Measurements from ENCODE around the gene ARHGEF11. TPM values are rescaled to one million over a fixed set of nuclear protein-coding genes. Genes with fewer than 3 reads are reported as not detected.
A peak's percentile ranks its signal among the peaks of the same experiment; 100 is the strongest.

The ARHGEF11 gene
- total and polyA plus RNA-seq, 9 of the 15 experiments (the other 6 are each of a cell fraction or from before 2014, with no cell fraction given), result 0.14 to 15.5 (median 9.0) TPM

- TF ChIP-seq NR0B1 (IDR thresholded peaks at IDR 0.05; ENCODE audit: partially characterized antibody) (no peak), PHB2 (IDR thresholded peaks at IDR 0.05; ENCODE audit: low read depth) (no peak), SMARCA5 (IDR thresholded peaks at IDR 0.05) (no peak), TRIM28 (IDR thresholded peaks at IDR 0.05) (no peak), ZNF197 (CRISPR knock-in tag; IDR thresholded peaks at IDR 0.05; ENCODE audit: low read depth) (no peak), ZNF184 (CRISPR knock-in tag; IDR thresholded peaks at IDR 0.05) (no peak), NR4A1 (CRISPR knock-in tag; IDR thresholded peaks at IDR 0.05) (no peak), NR4A1 (tag; IDR thresholded peaks at IDR 0.05) (peak; percentile 88), RFX1 (IDR thresholded peaks at IDR 0.05) (no peak), ERF (CRISPR knock-in tag; IDR thresholded peaks at IDR 0.05) (no peak), HDAC2 (IDR thresholded peaks at IDR 0.05) (0 out of 2 replicates have a peak, but pooled peaks have one; percentile 68), RAD51 (IDR thresholded peaks at IDR 0.05; ENCODE audit: borderline replicate concordance, low read depth) (no peak), DACH1 (IDR thresholded peaks at IDR 0.05; ENCODE audit: partially characterized antibody) (no peak), DDX20 (tag; IDR thresholded peaks at IDR 0.05; ENCODE audit: low read depth) (no peak)
- TF ChIP-seq, protein P1, sequence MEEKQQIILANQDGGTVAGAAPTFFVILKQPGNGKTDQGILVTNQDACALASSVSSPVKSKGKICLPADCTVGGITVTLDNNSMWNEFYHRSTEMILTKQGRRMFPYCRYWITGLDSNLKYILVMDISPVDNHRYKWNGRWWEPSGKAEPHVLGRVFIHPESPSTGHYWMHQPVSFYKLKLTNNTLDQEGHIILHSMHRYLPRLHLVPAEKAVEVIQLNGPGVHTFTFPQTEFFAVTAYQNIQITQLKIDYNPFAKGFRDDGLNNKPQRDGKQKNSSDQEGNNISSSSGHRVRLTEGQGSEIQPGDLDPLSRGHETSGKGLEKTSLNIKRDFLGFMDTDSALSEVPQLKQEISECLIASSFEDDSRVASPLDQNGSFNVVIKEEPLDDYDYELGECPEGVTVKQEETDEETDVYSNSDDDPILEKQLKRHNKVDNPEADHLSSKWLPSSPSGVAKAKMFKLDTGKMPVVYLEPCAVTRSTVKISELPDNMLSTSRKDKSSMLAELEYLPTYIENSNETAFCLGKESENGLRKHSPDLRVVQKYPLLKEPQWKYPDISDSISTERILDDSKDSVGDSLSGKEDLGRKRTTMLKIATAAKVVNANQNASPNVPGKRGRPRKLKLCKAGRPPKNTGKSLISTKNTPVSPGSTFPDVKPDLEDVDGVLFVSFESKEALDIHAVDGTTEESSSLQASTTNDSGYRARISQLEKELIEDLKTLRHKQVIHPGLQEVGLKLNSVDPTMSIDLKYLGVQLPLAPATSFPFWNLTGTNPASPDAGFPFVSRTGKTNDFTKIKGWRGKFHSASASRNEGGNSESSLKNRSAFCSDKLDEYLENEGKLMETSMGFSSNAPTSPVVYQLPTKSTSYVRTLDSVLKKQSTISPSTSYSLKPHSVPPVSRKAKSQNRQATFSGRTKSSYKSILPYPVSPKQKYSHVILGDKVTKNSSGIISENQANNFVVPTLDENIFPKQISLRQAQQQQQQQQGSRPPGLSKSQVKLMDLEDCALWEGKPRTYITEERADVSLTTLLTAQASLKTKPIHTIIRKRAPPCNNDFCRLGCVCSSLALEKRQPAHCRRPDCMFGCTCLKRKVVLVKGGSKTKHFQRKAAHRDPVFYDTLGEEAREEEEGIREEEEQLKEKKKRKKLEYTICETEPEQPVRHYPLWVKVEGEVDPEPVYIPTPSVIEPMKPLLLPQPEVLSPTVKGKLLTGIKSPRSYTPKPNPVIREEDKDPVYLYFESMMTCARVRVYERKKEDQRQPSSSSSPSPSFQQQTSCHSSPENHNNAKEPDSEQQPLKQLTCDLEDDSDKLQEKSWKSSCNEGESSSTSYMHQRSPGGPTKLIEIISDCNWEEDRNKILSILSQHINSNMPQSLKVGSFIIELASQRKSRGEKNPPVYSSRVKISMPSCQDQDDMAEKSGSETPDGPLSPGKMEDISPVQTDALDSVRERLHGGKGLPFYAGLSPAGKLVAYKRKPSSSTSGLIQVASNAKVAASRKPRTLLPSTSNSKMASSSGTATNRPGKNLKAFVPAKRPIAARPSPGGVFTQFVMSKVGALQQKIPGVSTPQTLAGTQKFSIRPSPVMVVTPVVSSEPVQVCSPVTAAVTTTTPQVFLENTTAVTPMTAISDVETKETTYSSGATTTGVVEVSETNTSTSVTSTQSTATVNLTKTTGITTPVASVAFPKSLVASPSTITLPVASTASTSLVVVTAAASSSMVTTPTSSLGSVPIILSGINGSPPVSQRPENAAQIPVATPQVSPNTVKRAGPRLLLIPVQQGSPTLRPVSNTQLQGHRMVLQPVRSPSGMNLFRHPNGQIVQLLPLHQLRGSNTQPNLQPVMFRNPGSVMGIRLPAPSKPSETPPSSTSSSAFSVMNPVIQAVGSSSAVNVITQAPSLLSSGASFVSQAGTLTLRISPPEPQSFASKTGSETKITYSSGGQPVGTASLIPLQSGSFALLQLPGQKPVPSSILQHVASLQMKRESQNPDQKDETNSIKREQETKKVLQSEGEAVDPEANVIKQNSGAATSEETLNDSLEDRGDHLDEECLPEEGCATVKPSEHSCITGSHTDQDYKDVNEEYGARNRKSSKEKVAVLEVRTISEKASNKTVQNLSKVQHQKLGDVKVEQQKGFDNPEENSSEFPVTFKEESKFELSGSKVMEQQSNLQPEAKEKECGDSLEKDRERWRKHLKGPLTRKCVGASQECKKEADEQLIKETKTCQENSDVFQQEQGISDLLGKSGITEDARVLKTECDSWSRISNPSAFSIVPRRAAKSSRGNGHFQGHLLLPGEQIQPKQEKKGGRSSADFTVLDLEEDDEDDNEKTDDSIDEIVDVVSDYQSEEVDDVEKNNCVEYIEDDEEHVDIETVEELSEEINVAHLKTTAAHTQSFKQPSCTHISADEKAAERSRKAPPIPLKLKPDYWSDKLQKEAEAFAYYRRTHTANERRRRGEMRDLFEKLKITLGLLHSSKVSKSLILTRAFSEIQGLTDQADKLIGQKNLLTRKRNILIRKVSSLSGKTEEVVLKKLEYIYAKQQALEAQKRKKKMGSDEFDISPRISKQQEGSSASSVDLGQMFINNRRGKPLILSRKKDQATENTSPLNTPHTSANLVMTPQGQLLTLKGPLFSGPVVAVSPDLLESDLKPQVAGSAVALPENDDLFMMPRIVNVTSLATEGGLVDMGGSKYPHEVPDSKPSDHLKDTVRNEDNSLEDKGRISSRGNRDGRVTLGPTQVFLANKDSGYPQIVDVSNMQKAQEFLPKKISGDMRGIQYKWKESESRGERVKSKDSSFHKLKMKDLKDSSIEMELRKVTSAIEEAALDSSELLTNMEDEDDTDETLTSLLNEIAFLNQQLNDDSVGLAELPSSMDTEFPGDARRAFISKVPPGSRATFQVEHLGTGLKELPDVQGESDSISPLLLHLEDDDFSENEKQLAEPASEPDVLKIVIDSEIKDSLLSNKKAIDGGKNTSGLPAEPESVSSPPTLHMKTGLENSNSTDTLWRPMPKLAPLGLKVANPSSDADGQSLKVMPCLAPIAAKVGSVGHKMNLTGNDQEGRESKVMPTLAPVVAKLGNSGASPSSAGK (IDR thresholded peaks at IDR 0.05), result no peak
- TF ChIP-seq, protein P2, sequence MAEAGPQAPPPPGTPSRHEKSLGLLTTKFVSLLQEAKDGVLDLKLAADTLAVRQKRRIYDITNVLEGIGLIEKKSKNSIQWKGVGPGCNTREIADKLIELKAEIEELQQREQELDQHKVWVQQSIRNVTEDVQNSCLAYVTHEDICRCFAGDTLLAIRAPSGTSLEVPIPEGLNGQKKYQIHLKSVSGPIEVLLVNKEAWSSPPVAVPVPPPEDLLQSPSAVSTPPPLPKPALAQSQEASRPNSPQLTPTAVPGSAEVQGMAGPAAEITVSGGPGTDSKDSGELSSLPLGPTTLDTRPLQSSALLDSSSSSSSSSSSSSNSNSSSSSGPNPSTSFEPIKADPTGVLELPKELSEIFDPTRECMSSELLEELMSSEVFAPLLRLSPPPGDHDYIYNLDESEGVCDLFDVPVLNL (CRISPR knock-in tag; IDR thresholded peaks at IDR 0.05; ENCODE audit: low read depth), result no peak
Observed at GRCh38 chr1:156894711-156895454, 150.7 kb downstream of the ARHGEF11 start (continued).

Measured in K562 (cell line).